ENCODE measurements around the gene GBF1. TPM values are rescaled to one million over a fixed set of nuclear protein-coding genes. Genes with fewer than 3 reads are reported as not detected.

GBF1 gene
- total and polyA plus RNA-seq, 10 of the 15 experiments (the other 5 are each of a cell fraction or from before 2014, with no cell fraction given), result 0.82 to 42.0 (median 21.8) TPM

DNA sequence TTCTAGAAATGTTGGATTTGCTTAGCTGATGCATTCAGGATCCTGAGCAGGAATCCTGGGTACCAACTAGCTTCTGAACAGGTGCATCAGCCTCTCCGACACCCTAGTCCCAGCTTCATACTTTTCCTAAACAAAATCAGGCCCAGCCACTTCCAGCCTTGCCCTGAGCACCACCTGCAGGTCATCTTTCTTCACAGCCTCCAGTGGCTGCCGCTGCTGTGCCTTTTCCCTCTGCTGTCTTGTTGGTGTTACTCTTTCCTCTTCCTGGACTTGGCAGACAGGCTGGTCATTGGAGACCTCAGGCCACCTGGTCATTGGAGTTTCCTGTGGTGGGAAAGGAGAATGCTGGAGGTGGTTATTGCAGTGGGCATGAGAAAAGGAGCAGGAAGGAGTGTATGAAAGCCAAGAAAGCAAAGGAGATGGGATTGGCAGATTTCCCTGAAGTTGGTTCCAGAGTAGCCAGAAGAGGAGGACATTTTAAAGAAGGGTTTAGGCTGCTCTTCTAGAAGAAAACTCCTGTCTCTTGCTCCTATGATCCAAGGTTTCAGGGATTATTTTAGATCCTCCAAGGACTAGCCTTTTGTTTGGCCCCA is 102.0 kb downstream of the GBF1 start:
- Histone ChIP-seq H3K4me2 (ENCODE audit: control insufficient read depth, insufficient read depth) (no peak overlapping the region), H3K9me3 (replicated peaks; ENCODE audit: control insufficient read depth, insufficient read depth, low read length) (no peaks in the 10 kb centered on the region), H3K4me3 (no peak overlapping the region), H3K36me3 (ENCODE audit: control insufficient read depth in 2 of 2, insufficient read depth in 2 of 2, low read length in 1 of 2) (peaks cover 5 to 12% of the 10 kb centered on the region in 2 experiments; a peak in 3 of 4 replicates), H3K4me1 (ENCODE audit: control insufficient read depth, insufficient read depth, low read length) (no peaks in the 10 kb centered on the region), H2AFZ (ENCODE audit: control insufficient read depth, low read depth, low read length) (no peak overlapping the region), H4K20me1 (ENCODE audit: control insufficient read depth, insufficient read depth) (peaks cover 2% of the 10 kb centered on the region; the same call in 1 of the 2 replicates), H3K27me3 (replicated peaks in 1 of 2; ENCODE audit: control insufficient read depth in 2 of 2, insufficient read depth in 2 of 2, low read length in 1 of 2) (no peaks in the 10 kb centered on the region), H3K9ac (ENCODE audit: control insufficient read depth, insufficient read depth, low read length) (no peak overlapping the region), H3K27ac (ENCODE audit: control insufficient read depth, insufficient read depth) (no peak overlapping the region), H3K79me2 (ENCODE audit: control insufficient read depth, insufficient read depth, low read length) (no peaks in the 10 kb centered on the region)
- CTCF ChIA-PET, result interaction anchor here (0.6 to 21.7 kb wide), 17 partner anchors 11 to 215 kb away, joined by 3 to 632 read pairs (median 3); partner anchors contain the start of genes ELOVL3 and PPRC1
- peak; percentile 35; the same call in 1 of the 3 replicates for ATAC-seq
- RAD21 ChIA-PET (ENCODE audit: unreplicated experiment), result interaction anchor here (0.6 to 3.0 kb wide), 4 partner anchors 80 to 178 kb away, joined by 3 to 27 read pairs (median 6); no protein-coding TSS in a partner anchor
- no peak for DNase-seq (ENCODE audit: low read depth, low spot score)
- no TSS peak for BruUV-seq (replicated peaks)
- in situ Hi-C loops (cut with MboI), result no loop called here
- TF ChIP-seq SMC3 (IDR thresholded peaks at IDR 0.05; ENCODE audit: borderline replicate concordance, low read length), result peak; percentile 56; the same call in 1 of the 2 replicates
- peak; percentile 21 to 55 (median 32); a peak in 3 of 6 replicates for TF ChIP-seq CTCF (IDR thresholded peaks at IDR 0.05 in 2 of 3, conservative IDR thresholded peaks at IDR 0.05 in 1 of 3; ENCODE audit: control insufficient read depth in 2 of 3, extremely low read depth in 1 of 3, insufficient read depth in 1 of 3, low read depth in 3 of 3, low read length in 3 of 3)
- 0 out of 2 replicates have a peak, but pooled peaks have one; percentile 7 for TF ChIP-seq YY1 (IDR thresholded peaks at IDR 0.05; ENCODE audit: low read depth, low read length)
- TF ChIP-seq RAD21 (IDR thresholded peaks at IDR 0.05; ENCODE audit: insufficient read depth, low read depth, low read length), result peak; percentile 60
- TF ChIP-seq EGR1 (IDR thresholded peaks at IDR 0.05; ENCODE audit: borderline replicate concordance in 1 of 2, low read depth in 2 of 2, low read length in 2 of 2), result no peak
- SMC1A ChIA-PET (ENCODE audit: uncharacterized antibody, unreplicated experiment), result interaction anchor here (0.8 to 12.0 kb wide), 3 partner anchors 81 to 135 kb away, joined by 3 to 231 read pairs (median 3); partner anchors contain the start of gene ELOVL3
- intact Hi-C loops (cut with micrococcal nuclease; ENCODE audit: unreplicated experiment), result no loop called here
- POLR2A ChIA-PET, result no interaction called here
- WGBS (ENCODE audit: insufficient coverage, insufficient replicate concordance, low lambda C conversion rate, missing lambda C conversion rate), result 97% methylated on average over 2 of the region's 2 CpGs
- no peak for FAIRE-seq

Data from GM12878 (cell line).